GM12801 (cell line): ENCODE results near the gene FEN1.

ENCODE experiments used
- TF ChIP-seq, protein P1 (sequence below): IDR thresholded peaks from one replicate; pipeline ENCODE4 v1.5.1; 2011; ENCODE audit warnings: control low read depth; ENCODE audit not compliant: insufficient read length; ENCODE audit errors: extremely low read depth

Gene FEN1

DNA sequence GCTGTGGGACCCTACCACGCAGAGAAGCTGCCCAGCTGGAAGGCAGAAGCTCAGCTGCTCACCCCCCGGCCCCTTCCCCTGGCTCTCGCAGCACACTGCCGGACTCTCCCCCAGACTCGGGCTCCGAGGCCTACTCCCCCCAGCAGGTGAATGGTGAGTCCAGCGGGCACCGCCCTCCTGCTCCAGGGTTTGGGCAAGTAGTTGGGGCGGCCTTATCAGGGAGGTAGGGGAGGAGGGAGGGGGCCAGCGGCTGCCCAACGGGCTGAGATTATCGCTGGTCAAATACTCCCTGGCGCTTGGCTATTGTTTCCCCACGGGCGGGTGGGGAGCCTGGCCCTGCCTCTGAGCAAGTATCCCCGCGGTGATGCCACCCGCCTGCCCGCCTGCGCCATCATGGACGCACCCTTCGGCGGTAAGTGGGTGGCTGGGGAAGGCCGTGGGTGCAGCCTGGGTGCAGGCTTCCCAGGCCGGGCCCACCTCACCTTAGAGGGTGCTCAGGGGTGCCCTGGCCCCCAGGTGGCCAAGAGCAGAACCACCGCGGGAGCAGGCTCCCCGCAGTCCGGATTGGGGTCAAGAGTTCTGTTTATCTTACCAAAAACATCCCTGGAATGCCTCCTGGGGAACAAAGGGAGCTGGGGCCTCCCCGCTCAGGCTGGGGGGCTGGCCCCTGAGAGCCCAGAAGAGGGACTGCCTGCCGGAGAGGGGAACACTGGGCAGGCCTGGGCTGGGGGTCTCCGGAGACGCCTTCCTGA, 23.4 kb upstream of the FEN1 start:
- TF ChIP-seq, protein P1, sequence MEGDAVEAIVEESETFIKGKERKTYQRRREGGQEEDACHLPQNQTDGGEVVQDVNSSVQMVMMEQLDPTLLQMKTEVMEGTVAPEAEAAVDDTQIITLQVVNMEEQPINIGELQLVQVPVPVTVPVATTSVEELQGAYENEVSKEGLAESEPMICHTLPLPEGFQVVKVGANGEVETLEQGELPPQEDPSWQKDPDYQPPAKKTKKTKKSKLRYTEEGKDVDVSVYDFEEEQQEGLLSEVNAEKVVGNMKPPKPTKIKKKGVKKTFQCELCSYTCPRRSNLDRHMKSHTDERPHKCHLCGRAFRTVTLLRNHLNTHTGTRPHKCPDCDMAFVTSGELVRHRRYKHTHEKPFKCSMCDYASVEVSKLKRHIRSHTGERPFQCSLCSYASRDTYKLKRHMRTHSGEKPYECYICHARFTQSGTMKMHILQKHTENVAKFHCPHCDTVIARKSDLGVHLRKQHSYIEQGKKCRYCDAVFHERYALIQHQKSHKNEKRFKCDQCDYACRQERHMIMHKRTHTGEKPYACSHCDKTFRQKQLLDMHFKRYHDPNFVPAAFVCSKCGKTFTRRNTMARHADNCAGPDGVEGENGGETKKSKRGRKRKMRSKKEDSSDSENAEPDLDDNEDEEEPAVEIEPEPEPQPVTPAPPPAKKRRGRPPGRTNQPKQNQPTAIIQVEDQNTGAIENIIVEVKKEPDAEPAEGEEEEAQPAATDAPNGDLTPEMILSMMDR = no peak

DNA sequence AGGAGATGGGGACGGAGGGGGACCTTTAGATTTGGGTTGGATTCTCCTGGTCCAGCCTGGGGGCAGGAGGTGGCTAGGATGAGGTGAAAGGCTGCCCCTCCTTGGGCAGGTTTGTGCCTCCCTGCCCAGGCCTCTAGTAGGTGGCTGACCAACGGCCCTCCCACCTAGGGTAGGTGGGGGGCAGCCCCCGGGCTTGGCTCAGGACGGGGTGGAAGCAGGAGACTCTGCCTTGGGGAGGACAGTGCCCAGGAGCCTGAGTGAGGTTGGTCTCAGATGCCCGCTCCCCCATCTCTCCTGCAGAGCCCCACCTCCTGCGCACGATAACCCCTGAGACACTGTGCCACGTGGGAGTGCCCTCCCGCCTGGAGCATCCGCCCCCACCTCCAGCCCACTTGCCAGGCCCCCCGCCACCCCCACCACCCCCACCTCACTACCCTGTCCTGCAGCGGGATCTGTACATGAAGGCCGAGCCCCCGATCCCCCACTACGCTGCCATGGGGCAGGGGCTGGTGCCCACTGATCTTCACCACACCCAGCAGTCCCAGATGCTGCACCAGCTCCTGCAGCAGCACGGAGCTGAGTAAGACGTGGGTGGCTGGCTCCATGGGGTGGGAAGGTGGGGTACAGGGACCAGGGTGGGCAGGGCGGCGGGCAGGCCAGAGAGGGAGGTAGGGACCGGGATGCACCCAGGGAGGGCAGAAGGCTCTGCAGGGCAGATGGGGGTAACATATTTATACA, 22.6 kb upstream of the FEN1 start:
- TF ChIP-seq, protein P1 = no peak

DNA sequence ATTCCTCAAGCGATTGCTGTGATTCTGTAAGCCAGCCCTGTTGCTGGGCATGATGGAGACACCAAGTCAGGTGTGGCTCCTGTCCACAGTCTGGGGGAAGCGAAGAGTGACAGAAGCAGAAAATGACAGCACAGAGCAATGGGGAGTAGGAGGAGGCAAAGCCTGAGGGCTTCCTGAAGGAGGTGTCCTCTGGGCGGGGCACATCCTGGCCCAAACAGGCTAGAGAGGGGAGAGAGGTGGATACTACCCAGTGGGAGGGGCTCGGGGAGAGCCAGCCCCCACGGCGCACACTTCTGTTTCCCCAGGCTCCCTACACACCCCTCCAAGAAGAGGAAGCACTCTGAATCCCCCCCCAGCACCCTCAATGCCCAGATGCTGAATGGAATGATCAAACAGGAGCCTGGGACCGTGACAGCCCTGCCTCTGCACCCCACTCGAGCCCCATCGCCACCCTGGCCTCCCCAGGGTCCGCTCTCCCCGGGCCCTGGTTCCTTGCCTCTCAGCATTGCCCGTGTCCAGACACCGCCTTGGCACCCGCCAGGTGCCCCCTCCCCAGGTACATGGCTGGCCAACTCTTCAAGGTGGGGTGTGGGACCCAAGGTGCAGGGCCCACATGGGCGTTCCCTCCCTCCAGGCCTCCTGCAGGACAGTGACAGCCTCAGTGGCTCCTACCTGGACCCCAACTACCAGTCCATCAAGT, 21.4 kb upstream of the FEN1 start:
- TF ChIP-seq, protein P1 = no peak

DNA sequence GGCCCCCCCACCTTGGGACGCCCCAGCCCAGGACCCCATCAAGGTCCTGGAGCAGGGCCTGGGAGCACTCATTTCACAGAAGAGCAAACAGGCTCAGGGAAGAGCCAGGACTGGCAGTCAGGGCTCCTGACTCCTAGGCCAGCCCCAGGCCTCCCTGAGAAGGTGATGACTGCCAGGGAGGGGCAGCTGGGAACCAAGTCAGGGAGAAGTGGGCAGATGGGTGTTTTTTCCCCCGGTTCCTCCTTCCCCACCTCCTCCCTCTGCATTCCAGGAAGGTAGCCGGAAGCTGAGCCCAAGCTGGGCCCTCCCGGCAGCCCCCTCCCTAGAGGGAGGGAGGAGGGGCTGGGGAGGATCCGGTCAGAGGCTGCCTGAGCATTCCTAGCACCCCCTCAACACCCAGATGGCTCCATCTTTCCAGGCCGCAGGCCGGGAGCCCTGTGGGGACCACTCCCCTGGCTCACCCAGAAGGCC, 20.7 kb upstream of the FEN1 start:
- TF ChIP-seq, protein P1 = no peak

DNA sequence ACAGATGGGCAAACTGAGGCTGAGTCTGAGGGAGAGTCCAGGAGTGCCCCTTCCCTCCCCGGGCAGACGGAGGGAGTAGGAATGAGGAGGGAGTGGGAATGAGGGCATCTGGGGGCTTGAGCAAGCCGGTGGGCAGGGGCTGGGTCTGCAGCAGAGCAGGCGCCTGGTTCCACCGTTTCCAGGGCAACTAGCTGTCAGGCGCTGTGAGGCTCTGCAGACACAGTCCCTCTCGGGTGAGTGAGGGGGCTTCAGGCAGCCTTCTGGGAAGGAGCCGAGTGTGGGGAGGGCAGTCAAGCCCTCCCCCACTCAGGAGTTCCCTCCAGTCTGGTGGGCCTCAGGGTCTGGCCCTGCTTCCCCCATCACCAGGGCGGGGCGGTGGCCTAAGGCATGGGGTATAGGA, 19.4 kb upstream of the FEN1 start:
- TF ChIP-seq, protein P1 = no peak

DNA sequence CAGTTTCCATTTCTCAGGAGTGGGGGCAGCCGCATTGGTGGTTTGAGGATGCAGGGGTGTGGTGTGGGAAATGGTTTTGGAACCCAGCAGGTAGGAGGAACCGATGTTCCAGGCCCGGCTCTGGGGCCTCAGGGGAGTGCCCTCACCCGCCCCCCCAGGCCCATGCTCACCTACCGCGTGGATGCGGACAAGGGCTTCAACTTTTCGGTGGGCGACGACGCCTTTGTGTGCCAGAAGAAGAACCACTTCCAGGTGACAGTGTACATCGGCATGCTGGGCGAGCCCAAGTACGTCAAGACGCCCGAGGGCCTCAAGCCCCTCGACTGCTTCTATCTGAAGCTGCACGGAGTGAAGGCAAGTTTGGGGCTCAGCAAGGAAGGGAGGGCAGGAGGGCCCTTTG, 18.9 kb upstream of the FEN1 start:
- TF ChIP-seq, protein P1 = no peak

DNA sequence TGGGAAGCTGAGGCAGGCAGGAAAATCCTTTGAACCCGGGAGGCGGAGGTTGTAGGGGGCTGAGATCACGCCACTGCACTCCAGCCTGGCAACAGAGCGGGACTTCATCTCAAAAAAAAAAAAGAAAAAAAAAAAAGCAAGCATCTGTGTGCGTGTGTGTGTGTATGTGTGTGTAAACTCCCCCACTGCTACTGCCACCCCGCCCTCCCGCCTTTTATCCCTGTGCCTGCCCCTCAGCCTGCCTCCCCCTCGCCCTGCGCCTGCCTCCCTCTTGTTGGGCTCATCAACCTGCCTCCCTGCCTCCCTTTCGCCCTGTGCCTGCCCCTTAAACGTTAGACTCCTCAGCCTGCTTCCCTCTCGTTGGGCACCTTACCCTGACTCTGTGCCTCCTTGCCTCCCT, 18.3 kb upstream of the FEN1 start:
- TF ChIP-seq, protein P1 = no peak
